HEK293T (cell line): Measurements from ENCODE around the gene ASPHD1.

Experiments
- LEF1 ChIP-seq: fragments of 450-650 bp; IDR thresholded peaks from 2 replicates; pipeline ENCODE4 v1.6.1; 2017; ENCODE audit warnings: mild to moderate bottlenecking, borderline replicate concordance
- NFRKB ChIP-seq: fragments of 450-650 bp; IDR thresholded peaks from 2 replicates; pipeline ENCODE4 v1.6.1; 2016; ENCODE audit warnings: mild to moderate bottlenecking, moderate library complexity
- SP1 ChIP-seq: fragments of 450-650 bp; IDR thresholded peaks from 2 replicates; pipeline ENCODE4 v1.6.1; 2017
- TARDBP ChIP-seq: fragments of 450-650 bp; IDR thresholded peaks from 2 replicates; pipeline ENCODE4 v1.6.1; 2016

DNA sequence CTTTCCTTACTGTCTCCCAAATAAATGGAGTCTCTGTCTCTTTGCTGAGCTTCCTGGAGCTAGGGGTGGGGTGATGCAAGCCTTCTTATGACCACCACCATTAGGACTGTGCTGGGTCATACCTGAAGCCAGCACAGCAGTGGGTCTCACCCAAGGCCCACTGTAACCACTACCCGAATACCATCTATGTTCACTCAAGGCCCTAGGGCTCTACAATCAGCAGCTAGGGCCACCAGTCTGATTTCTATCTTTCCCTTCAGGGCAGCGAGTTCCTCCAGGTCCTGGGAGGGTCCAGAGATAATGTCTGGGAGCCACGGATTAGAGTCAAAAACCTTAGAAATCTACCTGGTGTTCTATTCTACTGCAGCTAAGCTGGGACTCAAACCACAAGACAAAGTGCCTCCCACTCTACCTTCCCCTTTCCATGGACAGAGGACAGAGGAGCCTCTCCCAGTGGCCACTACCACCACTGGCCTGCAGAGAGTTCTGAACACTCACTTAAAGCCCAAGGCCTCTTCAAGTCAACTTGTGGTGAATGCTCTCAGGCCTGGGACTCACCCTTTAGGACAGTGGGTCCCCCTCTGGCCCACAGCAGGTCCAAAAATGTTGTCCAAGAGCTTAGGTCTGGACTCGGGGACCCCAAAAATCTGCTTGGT lies 50.6 kb downstream of the ASPHD1 start:
- TF ChIP-seq SP1 (no peak), LEF1 (no peak), NFRKB (no peak), TARDBP (no peak)
